Measurements from ENCODE around the gene STAG1.
"Not testable (repeated sequence)": the region's sequence is repeated elsewhere in the genome, so short reads cannot be mapped to it uniquely, and the experiment has no call there.

STAG1 gene

GRCh38 chr3:136745916-136746315 lies 6.3 kb downstream of the STAG1 start:
- no peak for DNase-seq (ENCODE audit: low read depth in 2 of 2)

DNA sequence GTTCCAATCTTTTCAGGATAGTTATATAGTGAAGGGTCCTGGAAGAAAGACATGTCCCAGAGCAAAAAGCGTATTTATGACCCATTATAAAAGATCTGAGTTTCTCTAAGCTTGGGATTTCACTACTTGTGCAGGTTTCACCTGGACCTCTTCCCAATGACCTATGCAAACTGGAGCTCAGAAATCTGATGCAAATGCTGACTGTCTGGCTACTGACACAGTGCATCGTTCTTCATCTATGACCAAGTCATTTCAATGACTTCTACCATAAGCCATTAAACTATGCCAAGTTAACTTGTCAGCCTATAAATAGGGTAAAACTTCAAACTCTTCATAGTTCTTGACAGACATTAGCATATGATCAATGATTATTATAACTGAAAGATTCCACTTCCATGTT lies 11.1 kb downstream of the STAG1 start:
- DNase-seq (ENCODE audit: low read depth in 2 of 2) = no peak

DNA sequence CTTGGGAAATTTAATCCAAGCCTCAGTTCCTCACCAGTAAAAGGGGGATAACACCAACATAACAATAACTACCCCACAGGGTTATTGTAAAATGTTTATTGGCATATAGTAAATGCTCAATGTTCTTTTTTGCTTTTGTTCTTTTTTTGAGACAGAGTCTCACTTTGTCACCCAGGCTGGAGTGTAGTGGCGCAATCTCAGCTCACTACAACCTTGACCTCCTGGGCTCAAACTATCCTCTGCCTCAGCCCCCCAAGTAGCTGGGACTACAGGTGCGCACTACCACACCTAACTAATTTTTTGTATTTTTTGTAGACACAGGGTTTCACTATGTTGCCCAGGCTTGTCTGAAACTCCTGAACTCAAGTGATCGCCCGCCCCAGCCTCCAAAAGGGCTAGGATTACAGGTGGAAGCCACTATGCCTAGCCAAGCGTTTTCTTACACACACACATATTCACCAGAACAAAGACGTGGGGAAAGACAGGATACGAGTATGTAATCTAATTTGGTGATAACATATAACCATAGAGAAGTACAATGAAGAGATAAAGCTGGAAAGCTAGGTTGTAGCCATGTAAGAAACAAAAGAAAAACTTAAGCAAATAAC lies 11.7 kb downstream of the STAG1 start:
- no peak for DNase-seq (ENCODE audit: low read depth in 2 of 2)

GRCh38 chr3:136736950-136737349 lies 15.2 kb downstream of the STAG1 start:
- not testable (repeated sequence) for DNase-seq (ENCODE audit: low read depth in 2 of 2)

DNA sequence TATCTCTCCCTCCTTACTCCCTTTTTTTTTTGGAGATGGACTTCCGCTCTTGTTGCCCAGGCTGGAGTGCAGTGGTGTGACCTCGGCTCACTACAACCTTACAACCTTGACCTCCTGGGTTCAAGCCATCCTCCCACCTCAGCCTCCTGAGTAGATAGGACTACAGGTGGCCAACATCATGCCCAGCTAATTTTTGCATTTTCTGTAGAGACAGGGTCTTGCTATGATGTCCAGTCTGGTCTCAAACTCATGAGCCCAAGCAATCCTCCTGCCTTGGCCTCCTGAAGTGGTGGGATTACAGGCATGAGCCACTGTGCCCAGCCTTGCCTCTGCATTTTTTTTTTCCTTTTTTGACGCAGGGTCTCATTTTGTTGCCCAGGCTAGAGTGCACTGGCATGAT lies 17.1 kb downstream of the STAG1 start:
- DNase-seq (ENCODE audit: low read depth in 2 of 2) = no peak

- no peak for DNase-seq (ENCODE audit: low read depth in 2 of 2)
These were observed 17.7 kb downstream of the STAG1 start for GRCh38 chr3:136734382-136735070.

DNA sequence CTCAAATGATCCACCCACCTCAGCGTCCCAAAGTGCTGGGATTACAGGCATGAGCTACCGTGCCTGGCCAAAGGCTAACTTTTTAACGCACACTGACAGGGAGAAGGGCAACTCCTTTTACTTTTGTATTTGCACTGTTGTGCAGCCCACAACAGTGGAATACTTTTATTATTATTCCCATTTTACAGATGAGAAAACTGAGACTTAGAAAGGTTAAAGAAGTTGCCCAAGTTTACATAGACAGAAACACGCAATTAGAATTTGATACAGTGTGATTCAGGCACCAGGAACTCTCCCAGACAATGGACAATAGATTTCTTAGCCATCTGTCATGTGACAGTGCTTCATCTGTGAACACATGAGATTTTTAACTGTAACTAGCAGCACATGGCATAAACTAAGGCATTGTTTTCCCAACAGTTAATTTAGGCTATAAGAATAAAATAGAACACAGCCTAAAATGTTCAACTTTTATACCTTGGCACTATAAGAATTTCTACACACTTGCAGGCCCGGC lies 18.8 kb downstream of the STAG1 start:
- no peak for DNase-seq (ENCODE audit: low read depth in 2 of 2)

GRCh38 chr3:136731274-136731884 lies 20.8 kb downstream of the STAG1 start:
- no peak for DNase-seq (ENCODE audit: low read depth in 2 of 2)

GRCh38 chr3:136730595-136731273 lies 21.4 kb downstream of the STAG1 start:
- DNase-seq (ENCODE audit: low read depth in 2 of 2) = no peak

- no peak for DNase-seq (ENCODE audit: low read depth in 2 of 2)
These were observed 23.3 kb downstream of the STAG1 start for GRCh38 chr3:136728918-136729317.

DNA sequence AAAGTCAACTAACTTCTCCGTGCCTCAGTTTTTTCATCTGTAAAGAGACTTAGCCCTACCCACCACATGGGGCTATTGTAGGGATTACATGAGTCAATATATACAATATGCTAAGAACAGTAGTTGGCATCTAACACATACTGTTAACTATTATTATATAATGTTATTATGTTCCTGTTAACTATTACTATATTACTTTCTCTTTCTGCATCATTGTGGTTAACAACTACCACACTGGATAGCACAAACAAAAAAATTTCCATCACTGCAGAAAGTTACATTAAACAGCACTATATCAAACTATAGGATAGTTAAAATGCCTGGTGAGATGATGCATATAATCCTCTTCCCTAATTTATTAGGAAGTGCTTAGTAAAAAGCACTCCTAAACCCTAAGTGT lies 23.7 kb downstream of the STAG1 start:
- DNase-seq (ENCODE audit: low read depth in 2 of 2) = no peak

- no peak for DNase-seq (ENCODE audit: low read depth in 2 of 2)
These were observed 26.7 kb downstream of the STAG1 start for GRCh38 chr3:136725468-136725867.

- DNase-seq (ENCODE audit: low read depth in 2 of 2) = not testable (repeated sequence)
These were observed 29.3 kb downstream of the STAG1 start for GRCh38 chr3:136722916-136723315.

DNA sequence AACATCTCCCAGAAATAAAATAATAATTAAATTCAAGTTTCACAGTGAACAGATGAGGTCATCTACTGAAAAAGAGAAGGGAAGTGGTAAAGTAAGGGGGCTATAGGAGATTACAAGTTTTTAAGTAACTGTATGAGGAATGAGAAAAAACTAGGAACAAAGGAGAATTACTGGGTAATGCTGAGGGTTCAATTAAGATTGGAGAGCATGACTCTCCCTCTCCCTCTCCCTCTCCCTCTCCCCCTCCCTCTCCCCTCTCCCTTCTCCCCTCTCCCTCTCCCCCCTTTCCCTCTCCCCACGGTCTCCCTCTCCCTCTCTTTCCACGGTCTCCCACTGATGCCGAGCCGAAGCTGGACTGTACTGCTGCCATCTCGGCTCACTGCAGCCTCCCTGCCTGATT lies 29.8 kb downstream of the STAG1 start:
- not testable (repeated sequence) for DNase-seq (ENCODE audit: low read depth in 2 of 2)

DNA sequence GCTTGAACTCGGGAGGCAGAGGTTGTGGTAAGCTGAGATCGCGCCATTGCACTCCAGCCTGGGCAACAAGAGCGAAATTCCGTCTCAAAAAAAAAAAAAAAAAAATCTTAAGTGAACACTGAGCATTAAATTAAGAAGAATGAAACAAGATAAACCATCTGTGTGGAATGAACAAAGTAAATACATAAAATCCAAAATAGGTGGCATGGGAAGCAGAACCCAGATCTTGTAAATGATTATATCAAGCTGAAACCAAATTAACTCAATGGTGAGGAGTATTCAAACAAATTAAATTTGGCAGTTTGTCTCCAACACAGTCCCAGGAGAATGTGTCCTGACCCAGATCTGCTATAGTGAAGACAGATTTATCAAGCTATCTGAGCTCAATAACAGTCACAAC lies 32.1 kb downstream of the STAG1 start:
- no peak for DNase-seq (ENCODE audit: low read depth in 2 of 2)

DNA sequence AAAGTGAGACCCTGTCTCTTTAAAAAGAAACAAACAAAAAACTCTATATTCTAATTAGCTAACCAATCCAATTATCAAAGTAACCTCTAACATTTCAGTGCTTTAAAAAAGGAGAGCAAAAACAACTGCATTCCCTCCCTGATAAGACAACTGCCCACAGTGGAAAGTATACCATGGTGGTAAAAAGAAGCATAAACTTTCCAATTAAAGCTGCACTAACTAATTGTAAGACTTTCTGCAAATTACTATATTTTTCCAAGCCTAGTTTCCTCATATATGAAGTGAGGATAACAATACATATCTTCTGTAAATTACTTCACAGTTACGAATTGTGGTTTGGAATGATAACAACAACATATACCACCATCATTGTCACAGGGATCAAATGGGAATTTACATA lies 35.5 kb downstream of the STAG1 start:
- no peak for DNase-seq (ENCODE audit: low read depth in 2 of 2)

DNA sequence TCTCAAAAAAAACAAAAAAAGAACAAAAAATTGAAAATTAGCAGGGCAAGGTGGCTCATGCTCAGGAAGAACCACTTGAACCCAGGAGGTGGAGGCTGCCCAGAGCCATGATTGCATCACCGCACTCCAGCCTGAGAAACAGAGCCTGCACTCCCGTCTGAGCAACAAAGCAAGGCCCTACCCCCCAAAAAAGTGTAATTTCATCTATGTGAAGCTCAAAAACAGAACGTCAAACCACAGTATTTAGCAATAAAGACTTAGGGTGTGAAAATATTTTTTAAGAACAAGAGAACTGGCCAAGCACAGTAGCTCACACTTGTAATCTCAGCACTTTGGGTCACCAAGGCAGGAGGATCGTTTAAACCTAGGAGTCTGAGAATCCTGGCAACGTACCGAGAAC lies 38.2 kb downstream of the STAG1 start:
- DNase-seq (ENCODE audit: low read depth in 2 of 2) = no peak

- DNase-seq (ENCODE audit: low read depth in 2 of 2) = no peak
These were observed 39.2 kb downstream of the STAG1 start for GRCh38 chr3:136712941-136713340.

DNA sequence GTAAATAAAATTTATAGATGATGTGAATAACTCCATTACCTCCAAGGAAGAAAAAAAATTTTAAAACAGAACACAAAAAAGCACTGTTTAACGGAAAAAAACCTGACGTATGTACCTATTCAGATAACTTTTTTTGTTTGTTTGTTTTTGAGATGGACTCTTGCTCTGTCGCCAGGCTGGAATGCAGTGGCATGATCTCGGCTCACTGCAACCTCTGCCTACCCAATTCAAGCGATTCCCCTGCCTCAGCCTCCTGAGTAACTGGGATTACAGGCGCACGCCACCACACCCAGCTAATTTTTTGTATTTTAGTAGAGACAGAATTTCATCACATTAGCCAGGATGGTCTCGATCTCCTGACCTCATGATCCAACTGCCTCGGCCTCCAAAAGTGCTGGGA lies 40.3 kb downstream of the STAG1 start:
- not testable (repeated sequence) for DNase-seq (ENCODE audit: low read depth in 2 of 2)

- DNase-seq (ENCODE audit: low read depth in 2 of 2) = no peak
These were observed 40.9 kb downstream of the STAG1 start for GRCh38 chr3:136711277-136711676.

DNA sequence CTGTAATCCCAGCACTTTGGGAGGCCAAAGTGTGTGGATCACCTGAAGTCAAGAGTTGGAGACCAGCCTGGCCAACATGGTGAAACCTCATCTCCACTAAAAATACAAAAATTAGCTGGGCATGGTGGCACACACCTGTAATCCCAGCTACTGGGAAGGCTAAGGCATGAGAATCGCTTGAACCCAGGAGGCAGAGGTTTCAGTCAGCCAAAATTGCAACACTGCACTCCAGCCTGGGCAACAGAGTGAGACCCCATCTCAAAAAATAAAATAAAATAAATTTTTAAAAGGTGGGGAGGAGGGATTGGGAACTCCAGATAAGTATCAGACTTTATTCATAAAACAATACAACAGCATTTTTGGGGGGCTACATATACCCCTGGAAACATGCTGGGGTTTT lies 42.4 kb downstream of the STAG1 start:
- DNase-seq (ENCODE audit: low read depth in 2 of 2) = not testable (repeated sequence)

GRCh38 chr3:136708333-136708985 lies 43.7 kb downstream of the STAG1 start:
- DNase-seq (ENCODE audit: low read depth in 2 of 2) = no peak

All from activated CD8-positive, alpha-beta memory T cell treated with anti-CD3 and anti-CD28 coated beads for 4 hours (primary cell).